ENCODE measurements around the gene RGS14. TPM values are rescaled to one million over a fixed set of nuclear protein-coding genes. Genes with fewer than 3 reads are reported as not detected.
"Not testable (repeated sequence)": the region's sequence is repeated elsewhere in the genome, so short reads cannot be mapped to it uniquely, and the experiment has no call there.

Gene RGS14
- total RNA-seq, 2 experiments from 2014 or later: 124 to 132 TPM

DNA sequence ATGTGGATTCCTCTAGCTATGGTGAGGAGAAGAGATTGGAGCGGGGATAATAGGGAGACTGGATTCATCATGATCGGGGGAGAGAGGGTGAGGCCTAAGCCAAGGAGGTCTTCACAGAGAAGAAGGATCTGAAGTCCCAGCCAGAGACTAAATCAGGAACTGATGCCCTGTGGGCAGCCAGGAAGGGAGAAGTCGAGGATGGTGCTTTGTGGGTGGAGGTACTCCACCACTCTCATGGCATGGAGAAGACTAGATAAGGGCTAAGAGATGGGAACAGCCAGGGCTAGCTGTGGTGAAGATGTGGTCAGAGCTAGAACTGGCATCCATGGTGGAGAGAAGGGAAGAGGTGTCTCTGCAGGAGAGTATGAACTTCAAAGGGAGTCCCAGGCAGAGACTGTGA is 3.0 kb upstream of the RGS14 start:
- POLR2A ChIA-PET: no interaction called here
- no peak for DNase-seq
- Mint-ChIP-seq H3K27me3 (no peaks in the 10 kb centered on the region), H3K4me1 (peaks cover 75% of the 10 kb centered on the region), H3K4me3 (no peak overlapping the region), H3K9me3 (peaks cover 12% of the 10 kb centered on the region), H3K27ac (peak overlapping the region; percentile 58), H3K36me3 (ENCODE audit: low read depth) (peaks cover 40% of the 10 kb centered on the region)
- CTCF ChIA-PET: interaction anchor here (0.5 to 17.1 kb wide), 8 partner anchors 10 to 147 kb away, joined by 3 to 145 read pairs (median 4); no protein-coding TSS in a partner anchor

DNA sequence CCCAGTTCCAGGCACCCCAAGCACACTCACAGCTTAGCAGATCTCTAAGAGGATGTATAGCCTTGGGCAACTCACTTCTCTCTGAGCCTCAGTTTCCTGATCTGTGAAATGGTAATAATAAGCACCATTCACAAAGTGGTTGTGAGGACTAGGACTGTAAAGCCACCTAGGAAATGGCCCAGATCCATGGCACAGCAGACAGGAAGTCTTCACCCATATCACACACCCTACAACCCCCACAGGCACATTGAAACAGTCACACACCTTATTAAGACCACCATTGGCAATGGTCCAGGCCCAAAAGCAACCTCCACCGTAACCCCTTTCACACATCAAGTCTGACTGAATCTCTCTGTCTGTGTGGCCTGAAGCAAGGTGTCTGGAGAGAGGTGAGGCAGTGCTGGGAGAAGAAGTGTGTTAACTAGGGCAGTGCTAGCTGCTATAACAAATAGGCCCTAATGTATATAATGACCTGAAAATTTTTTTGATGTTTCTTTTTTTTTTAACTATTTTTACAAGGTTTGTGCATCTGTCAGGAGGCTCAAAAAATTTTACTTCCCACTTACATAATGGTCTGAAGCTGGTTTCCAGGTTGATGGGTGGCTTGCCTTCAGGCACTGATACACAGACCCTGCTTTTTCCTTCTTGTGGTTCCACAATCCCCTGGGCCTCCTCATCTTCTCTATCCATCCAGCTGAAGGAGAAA is 2.4 kb upstream of the RGS14 start:
- Mint-ChIP-seq H3K4me1 (peaks cover 75% of the 10 kb centered on the region), H3K27me3 (no peaks in the 10 kb centered on the region), H3K36me3 (ENCODE audit: low read depth) (peaks cover 43% of the 10 kb centered on the region), H3K27ac (peak overlapping the region; percentile 17), H3K9me3 (peaks cover 12% of the 10 kb centered on the region), H3K4me3 (no peak overlapping the region)
- no peak for DNase-seq
- CTCF ChIA-PET: interaction anchor here (0.5 to 17.1 kb wide), 13 partner anchors 9 to 238 kb away, joined by 3 to 145 read pairs (median 4); no protein-coding TSS in a partner anchor
- POLR2A ChIA-PET: no interaction called here

DNA sequence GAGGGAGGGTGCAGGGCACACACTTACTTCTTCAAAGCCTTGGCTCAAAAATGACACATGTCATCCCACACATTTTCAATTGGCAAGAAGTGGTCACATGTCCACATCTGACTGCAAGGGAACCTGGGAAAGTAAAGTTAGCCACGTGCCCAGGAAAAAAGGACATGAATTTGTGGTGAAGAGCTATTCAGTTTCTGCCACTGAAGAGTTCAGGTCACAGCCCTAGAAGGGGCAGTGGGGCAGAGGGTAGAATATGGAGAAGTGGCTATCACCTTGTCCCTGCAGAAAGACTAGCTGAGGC is 1.9 kb upstream of the RGS14 start:
- H3K4me1 Mint-ChIP-seq: peaks cover 73% of the 10 kb centered on the region
- ChIA-PET POLR2A (no interaction called here), CTCF (interaction anchor here (0.7 to 17.1 kb wide), 10 partner anchors 9 to 237 kb away, joined by 3 to 145 read pairs (median 4); no protein-coding TSS in a partner anchor)
- H3K27ac Mint-ChIP-seq: no peak overlapping the region
- H3K27me3 Mint-ChIP-seq: no peaks in the 10 kb centered on the region
- no peak for DNase-seq
- H3K9me3 Mint-ChIP-seq: peaks cover 12% of the 10 kb centered on the region
- H3K4me3 Mint-ChIP-seq: no peak overlapping the region
- H3K36me3 Mint-ChIP-seq (ENCODE audit: low read depth): peaks cover 39% of the 10 kb centered on the region

DNA sequence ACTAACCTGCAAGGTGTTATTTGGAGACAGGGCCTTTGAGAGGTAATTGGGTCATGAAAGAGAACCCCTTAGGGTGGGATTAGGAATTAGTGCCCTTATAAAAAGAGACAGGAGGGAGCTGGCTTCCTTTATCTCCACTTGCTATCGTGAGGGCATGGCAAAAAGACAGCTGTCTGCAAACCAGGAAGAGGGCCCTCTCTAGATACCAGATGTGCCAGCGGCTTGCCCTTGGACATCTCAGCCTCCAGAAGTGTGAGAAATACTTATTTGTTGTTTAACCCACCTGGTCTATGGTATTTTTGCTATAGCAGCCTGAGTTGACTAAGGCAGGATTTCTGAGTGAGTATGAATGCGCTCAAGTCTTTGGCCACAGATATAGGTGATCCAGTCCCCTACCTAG is 978 bp upstream of the RGS14 start:
- peak overlapping the region; percentile 85 for H3K27ac Mint-ChIP-seq
- peaks cover 41% of the 10 kb centered on the region for H3K36me3 Mint-ChIP-seq (ENCODE audit: low read depth)
- ChIA-PET POLR2A (no interaction called here), CTCF (interaction anchor here (0.6 to 17.1 kb wide), 4 partner anchors 8 to 905 kb away, joined by 3 to 145 read pairs (median 16); no protein-coding TSS in a partner anchor)
- peaks cover 79% of the 10 kb centered on the region for H3K4me1 Mint-ChIP-seq
- no peak for DNase-seq
- no peaks in the 10 kb centered on the region for H3K27me3 Mint-ChIP-seq
- peak overlapping the region; percentile 91 for H3K4me3 Mint-ChIP-seq
- peaks cover 12% of the 10 kb centered on the region for H3K9me3 Mint-ChIP-seq

DNA sequence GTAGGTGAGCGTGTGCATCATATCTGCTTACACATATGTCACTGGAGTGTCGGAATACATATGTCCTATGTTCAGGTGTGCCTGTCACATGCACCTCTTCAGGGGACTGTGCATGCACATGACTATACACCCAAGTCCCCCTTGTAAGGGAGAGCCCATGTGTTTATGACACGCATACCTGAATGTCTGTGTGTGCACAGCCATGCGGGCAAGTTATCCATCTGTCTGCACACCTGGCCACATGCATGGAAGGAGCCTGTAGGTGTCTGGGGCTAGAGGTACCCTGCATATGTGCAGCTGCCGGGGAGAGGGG is 622 bp upstream of the RGS14 start:
- Mint-ChIP-seq H3K4me1 (peaks cover 79% of the 10 kb centered on the region), H3K9me3 (peaks cover 12% of the 10 kb centered on the region), H3K4me3 (peak overlapping the region; percentile 91), H3K36me3 (ENCODE audit: low read depth) (peaks cover 44% of the 10 kb centered on the region), H3K27ac (peak overlapping the region; percentile 85), H3K27me3 (no peaks in the 10 kb centered on the region)
- DNase-seq: no peak
- POLR2A ChIA-PET: interaction anchor here (1.3 kb wide), 1 partner anchor 44 kb away, joined by 3 read pairs; no protein-coding TSS in a partner anchor
- CTCF ChIA-PET: interaction anchor here (5.0 to 17.1 kb wide), 2 partner anchors 14 to 33 kb away, joined by 26 to 145 read pairs; no protein-coding TSS in a partner anchor

DNA sequence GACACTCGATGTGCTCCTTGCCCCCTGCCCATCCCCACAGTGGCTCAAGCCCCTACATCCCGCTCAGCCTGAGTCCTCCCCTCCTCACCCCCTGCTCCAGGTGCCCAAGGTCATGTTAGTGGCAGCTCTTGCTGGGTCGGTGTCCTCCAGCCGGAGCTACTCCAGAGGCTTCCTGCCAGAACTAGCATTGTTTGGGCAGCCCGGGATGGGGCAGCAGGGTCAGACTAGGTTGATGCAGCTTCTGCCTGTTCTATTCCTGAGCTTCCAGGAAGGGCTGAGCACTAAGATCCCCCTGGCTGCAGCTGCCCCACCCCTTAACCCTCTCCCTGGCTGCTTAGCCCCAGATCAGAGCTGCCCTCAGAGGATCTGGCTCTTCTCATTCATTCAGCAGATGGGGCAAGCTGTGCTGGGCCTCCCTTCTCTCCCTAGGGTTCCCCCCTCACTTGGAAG is 671 bp downstream of the RGS14 start:
- POLR2A ChIA-PET: interaction anchor here (1.3 kb wide), 1 partner anchor 46 kb away, joined by 3 read pairs; no protein-coding TSS in a partner anchor
- H3K4me3 Mint-ChIP-seq: peak overlapping the region; percentile 91
- H3K9me3 Mint-ChIP-seq: peaks cover 12% of the 10 kb centered on the region
- H3K27ac Mint-ChIP-seq: peak overlapping the region; percentile 82
- H3K27me3 Mint-ChIP-seq: no peaks in the 10 kb centered on the region
- CTCF ChIA-PET: interaction anchor here (0.7 to 17.1 kb wide), 8 partner anchors 13 to 96 kb away, joined by 3 to 145 read pairs (median 4); no protein-coding TSS in a partner anchor
- H3K4me1 Mint-ChIP-seq: peaks cover 81% of the 10 kb centered on the region
- H3K36me3 Mint-ChIP-seq (ENCODE audit: low read depth): peaks cover 48% of the 10 kb centered on the region
- no peak for DNase-seq

DNA sequence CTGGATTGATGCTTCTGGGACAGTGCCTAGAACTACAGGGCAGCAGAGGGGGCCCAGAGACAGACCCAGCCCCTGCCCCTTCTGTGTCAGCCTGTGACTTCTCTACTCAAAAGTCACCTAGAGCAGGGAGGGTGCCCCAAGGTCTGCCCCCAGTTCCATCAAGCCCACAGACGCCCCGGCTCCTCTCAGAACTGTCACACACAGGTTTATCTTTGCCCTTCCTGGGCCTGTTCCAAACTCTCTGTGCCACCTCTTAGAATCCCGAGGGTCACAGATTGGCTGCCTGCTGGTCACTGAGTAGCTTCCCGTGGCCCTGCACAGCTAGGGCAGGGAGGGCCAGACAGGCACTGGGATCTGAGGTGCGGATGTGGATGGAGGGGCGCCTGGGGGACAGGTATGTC is 1.7 kb downstream of the RGS14 start:
- no peaks in the 10 kb centered on the region for H3K27me3 Mint-ChIP-seq
- H3K27ac Mint-ChIP-seq: no peak overlapping the region
- DNase-seq: no peak
- peak overlapping the region; percentile 91 for H3K4me3 Mint-ChIP-seq
- H3K36me3 Mint-ChIP-seq (ENCODE audit: low read depth): peaks cover 48% of the 10 kb centered on the region
- POLR2A ChIA-PET: no interaction called here
- H3K4me1 Mint-ChIP-seq: peaks cover 86% of the 10 kb centered on the region
- CTCF ChIA-PET: interaction anchor here (1.2 to 17.1 kb wide), 3 partner anchors 12 to 58 kb away, joined by 3 to 145 read pairs (median 4); no protein-coding TSS in a partner anchor
- H3K9me3 Mint-ChIP-seq: peaks cover 8% of the 10 kb centered on the region

DNA sequence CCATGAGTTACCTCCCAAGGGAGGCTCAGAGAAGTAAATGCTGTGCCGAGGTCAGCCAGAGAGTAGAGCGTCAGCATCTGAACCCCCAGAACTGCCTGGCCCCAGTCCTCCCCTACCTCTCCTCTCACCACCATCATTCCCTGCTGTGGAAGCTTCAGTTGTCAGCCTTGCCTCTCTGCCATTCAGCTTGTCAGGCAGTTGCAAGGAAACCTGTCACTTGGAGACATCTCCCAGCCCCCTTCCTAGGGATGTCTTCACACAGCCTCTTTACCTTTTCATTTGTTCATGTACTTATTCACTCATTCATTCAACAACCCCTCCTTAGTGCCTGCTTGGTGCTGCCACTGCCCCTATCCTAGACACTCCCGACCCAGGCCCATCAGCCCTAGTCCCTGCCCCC is 2.1 kb downstream of the RGS14 start:
- Mint-ChIP-seq H3K27me3 (no peaks in the 10 kb centered on the region), H3K27ac (no peak overlapping the region), H3K36me3 (ENCODE audit: low read depth) (peaks cover 46% of the 10 kb centered on the region), H3K9me3 (peaks cover 4% of the 10 kb centered on the region), H3K4me3 (peak overlapping the region; percentile 91), H3K4me1 (peaks cover 86% of the 10 kb centered on the region)
- no peak for DNase-seq
- ChIA-PET CTCF (interaction anchor here (1.2 to 17.1 kb wide), 4 partner anchors 11 to 58 kb away, joined by 3 to 145 read pairs (median 6); no protein-coding TSS in a partner anchor), POLR2A (no interaction called here)

DNA sequence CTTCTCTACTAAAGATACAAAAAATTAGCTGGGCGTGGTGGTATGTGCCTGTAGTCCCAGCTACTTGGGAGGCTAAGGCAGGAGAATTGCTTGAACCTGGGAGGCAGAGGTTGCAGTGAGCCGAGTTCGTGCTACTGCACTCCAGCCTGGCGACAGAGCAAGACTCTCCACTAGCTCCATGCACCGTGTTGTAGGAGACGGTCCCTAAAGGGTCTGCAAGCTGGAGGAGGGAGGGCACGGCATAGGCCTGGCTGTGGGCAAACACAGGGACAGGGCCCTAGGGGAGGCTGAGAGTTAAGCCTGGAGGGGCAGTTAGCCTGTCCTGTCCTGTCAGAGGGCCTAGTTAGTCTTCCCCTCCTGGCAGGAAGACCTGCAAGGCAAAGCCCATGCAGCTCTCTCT is 3.0 kb downstream of the RGS14 start:
- H3K4me3 Mint-ChIP-seq, H3K27me3 Mint-ChIP-seq, H3K27ac Mint-ChIP-seq, DNase-seq, H3K9me3 Mint-ChIP-seq: not testable (repeated sequence)
- POLR2A ChIA-PET: interaction anchor here (1.4 kb wide), 1 partner anchor 10 kb away, joined by 5 read pairs; no protein-coding TSS in a partner anchor
- CTCF ChIA-PET: interaction anchor here (0.5 to 17.1 kb wide), 11 partner anchors 9 to 418 kb away, joined by 3 to 145 read pairs (median 4); partner anchors contain the start of gene LMAN2
- H3K4me1 Mint-ChIP-seq: peaks cover 86% of the 10 kb centered on the region
- H3K36me3 Mint-ChIP-seq (ENCODE audit: low read depth): peaks cover 44% of the 10 kb centered on the region

DNA sequence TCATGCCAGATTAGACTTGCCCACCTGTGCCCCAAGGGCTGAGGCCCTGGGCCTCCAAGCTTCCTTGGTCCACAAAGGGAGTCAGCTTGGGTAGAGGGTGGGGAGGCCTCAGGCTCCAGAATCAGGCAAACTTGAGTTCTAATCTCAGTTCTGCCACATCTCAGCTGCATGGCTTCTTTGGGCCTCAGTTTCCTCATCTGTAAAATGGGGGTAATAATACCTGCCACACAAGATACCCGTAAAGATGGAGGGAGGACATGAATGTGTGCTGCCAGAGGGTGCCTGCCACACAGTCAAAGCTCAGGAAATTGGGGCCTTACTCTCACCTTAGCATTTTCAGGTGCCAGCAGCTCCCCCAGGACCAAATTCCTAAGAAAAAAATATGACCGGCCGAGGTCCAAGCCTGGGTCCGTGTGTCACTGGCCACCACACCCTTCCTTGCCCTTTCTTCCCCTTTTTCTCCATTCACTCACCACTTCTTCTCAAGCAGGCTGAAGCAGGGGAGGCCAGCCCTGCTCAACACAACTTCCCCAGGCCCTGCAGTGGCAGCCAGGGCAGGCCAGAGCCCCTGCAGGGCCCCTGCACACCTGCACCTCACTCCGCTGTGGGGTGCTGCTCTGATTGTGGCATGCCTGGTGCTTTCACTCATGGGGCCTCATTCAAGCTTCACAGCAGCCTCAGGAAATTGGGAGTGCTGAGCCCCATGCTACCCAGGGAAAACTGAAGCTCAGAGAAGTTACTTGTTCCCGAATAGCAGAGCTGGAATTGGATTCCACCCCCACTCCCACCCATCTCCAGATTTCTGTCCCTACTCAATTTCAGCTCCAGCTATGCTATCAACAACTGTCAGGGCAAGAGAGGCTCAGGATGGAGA is 3.9 kb downstream of the RGS14 start:
- DNase-seq: no peak
- peak overlapping the region; percentile 71 for H3K4me3 Mint-ChIP-seq
- peaks cover 48% of the 10 kb centered on the region for H3K36me3 Mint-ChIP-seq (ENCODE audit: low read depth)
- no peaks in the 10 kb centered on the region for H3K27me3 Mint-ChIP-seq
- no peaks in the 10 kb centered on the region for H3K9me3 Mint-ChIP-seq
- ChIA-PET POLR2A (interaction anchor here (0.6 to 1.4 kb wide), 2 partner anchors 9 to 10 kb away, joined by 3 to 5 read pairs; partner anchors contain the start of gene LMAN2), CTCF (interaction anchor here (0.5 to 17.1 kb wide), 10 partner anchors 9 to 131 kb away, joined by 3 to 145 read pairs (median 4); partner anchors contain the start of gene LMAN2)
- H3K27ac Mint-ChIP-seq: peak overlapping the region; percentile 82
- H3K4me1 Mint-ChIP-seq: peaks cover 81% of the 10 kb centered on the region

DNA sequence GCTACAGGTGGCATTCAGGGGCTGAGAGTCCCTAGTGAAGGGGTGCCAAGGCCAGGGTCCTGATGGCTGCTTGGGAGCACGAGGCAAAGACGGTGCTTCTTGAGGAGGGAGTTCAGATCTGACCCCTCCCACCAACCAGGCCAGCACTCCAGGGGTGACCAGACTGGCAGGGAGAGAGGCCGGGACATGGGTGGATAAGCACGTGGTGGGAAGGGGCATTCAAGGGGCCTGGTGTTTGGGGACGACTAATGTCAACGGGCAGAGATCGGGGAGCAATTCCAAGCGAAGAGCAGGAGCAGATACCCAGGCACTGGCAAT is 4.5 kb downstream of the RGS14 start:
- ChIA-PET POLR2A (no interaction called here), CTCF (interaction anchor here (0.8 to 17.1 kb wide), 5 partner anchors 9 to 130 kb away, joined by 3 to 145 read pairs (median 3); partner anchors contain the start of gene LMAN2)
- H3K36me3 Mint-ChIP-seq (ENCODE audit: low read depth): peaks cover 52% of the 10 kb centered on the region
- H3K9me3 Mint-ChIP-seq: no peaks in the 10 kb centered on the region
- peak overlapping the region; percentile 71 for H3K4me3 Mint-ChIP-seq
- peak overlapping the region; percentile 37 for H3K27ac Mint-ChIP-seq
- no peak for DNase-seq
- no peaks in the 10 kb centered on the region for H3K27me3 Mint-ChIP-seq
- H3K4me1 Mint-ChIP-seq: peaks cover 75% of the 10 kb centered on the region

DNA sequence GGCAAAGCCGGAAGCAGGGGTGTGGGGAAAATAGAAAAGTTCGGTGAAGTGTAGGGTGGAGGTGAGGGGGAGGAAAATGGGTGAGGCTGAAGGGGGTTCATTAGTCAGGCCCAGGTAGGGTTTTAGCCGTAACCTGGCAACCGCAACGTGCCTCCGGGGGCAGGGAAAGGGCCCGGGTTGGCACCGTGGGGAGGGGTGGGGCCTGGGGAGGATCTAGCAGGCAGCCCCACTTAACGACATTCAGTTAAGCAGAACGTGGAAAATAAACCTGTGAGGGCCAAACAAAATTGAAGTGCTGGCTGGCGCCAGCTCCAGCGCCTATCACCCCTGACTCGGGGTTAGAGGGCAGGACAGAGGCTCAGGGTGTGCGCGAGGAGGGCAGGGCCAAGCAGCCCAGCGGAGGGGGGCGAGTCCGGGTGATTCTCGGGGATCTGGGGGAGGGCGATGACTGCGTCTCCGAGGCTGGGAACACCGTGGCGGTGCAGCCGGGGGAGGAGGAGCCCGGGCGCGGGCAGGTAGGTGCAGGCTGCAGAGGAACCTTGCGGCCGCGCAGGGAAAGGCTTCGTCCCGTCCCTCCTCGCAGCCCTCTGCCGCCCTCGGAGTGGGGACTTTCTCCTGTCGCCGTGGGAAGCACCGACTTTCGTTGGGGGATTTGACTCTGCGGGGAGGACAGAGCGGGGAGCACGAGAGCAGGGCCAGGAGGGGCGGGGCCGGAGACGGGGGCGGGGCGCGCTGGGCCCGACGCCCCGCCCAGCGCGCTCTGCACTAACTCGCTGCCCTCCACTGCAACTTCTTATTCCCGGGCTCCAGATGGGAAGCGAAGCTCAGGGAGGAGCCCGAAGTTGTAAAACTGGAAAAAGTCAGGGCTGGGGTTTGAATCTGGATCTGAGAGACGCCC is 5.1 kb downstream of the RGS14 start:
- H3K36me3 Mint-ChIP-seq (ENCODE audit: low read depth): peaks cover 56% of the 10 kb centered on the region
- no peaks in the 10 kb centered on the region for H3K27me3 Mint-ChIP-seq
- peak overlapping the region; percentile 84 for H3K27ac Mint-ChIP-seq
- ChIA-PET CTCF (interaction anchor here (0.8 to 17.1 kb wide), 4 partner anchors 8 to 44 kb away, joined by 3 to 145 read pairs (median 12); no protein-coding TSS in a partner anchor), POLR2A (no interaction called here)
- H3K4me1 Mint-ChIP-seq: peaks cover 71% of the 10 kb centered on the region
- H3K9me3 Mint-ChIP-seq: no peaks in the 10 kb centered on the region
- DNase-seq: peak; percentile 57
- H3K4me3 Mint-ChIP-seq: peak overlapping the region; percentile 71

Measured in activated CD4-positive, alpha-beta T cell treated with anti-CD3 and anti-CD28 coated beads, Interleukin-2, amount 10 ng/mL, durations not matched to agents 7 days and 5 days (primary cell).